Tibial nerve (tissue), 4 donors: ENCODE data around the gene ILDR2.

Experiments used
- CTCF ChIP-seq, 5 experiments: fragments of 200-600 bp in 3 of 5; fragments of 450-650 bp in 2 of 5; sonication (generic) in 3 of 5; IDR thresholded peaks; one replicate each; pipeline ENCODE4 v1.5.1; 2016 to 2019; ENCODE audit warnings: antibody characterized with exemption in 5 of 5, mild to moderate bottlenecking in 3 of 5, moderate library complexity in 2 of 5
- EP300 ChIP-seq, 2 donors: sonication (generic); formaldehyde crosslinking; IDR thresholded peaks; one replicate each; pipeline ENCODE4 v1.6.1; 2017; ENCODE audit warnings: antibody characterized with exemption in 2 of 2, mild to moderate bottlenecking in 1 of 2
- POLR2A ChIP-seq, 2 donors: fragments of 450-650 bp; IDR thresholded peaks; one replicate each; pipeline ENCODE4 v1.6.1; 2017; ENCODE audit warnings: antibody characterized with exemption in 2 of 2, mild to moderate bottlenecking in 2 of 2, moderate library complexity in 2 of 2

DNA sequence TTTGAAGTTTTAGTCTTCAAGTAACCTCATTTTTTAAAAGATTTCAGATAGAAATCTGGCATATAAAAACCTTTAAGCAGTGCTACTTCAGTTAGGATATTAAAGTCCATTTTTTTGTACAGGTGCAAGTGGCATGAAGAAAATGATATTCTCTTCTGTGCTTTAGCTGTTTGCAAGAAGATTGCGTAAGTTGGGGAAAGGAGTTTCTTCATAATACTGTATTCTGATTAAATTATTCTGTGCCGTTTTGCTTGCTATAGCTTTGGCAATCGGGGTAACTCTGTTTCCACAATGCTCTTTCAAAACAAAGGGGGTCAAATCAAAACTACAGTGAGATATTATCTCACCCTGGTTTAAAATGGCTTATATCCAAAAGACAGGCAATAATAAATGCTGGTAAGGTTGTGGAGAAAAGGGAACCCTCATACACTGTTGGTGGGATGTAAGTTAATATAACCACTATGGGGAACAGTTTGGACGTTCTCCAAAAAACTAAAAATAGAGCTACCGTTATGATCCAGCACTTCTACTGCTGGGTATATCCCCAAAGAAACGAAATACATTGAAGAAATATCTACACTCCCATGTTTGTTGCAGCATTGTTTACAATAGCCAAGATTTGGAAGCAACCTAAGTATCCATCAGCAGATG is 40.9 kb upstream of the ILDR2 start:
- TF ChIP-seq CTCF (IDR thresholded peaks at IDR 0.05) (no peak), POLR2A (IDR thresholded peaks at IDR 0.05) (no peak), EP300 (IDR thresholded peaks at IDR 0.05) (no peak)
